Amniotic epithelial cell (primary cell): ENCODE results near the gene GRB2.
"Not testable (repeated sequence)": the region's sequence is repeated elsewhere in the genome, so short reads cannot be mapped to it uniquely, and the experiment has no call there.

ENCODE experiments used
- DNase-seq: peaks from one replicate; pipeline ENCODE4 v3.0.0-alpha.2; 2010; ENCODE audit warnings: low read depth

The GRB2 gene

DNA sequence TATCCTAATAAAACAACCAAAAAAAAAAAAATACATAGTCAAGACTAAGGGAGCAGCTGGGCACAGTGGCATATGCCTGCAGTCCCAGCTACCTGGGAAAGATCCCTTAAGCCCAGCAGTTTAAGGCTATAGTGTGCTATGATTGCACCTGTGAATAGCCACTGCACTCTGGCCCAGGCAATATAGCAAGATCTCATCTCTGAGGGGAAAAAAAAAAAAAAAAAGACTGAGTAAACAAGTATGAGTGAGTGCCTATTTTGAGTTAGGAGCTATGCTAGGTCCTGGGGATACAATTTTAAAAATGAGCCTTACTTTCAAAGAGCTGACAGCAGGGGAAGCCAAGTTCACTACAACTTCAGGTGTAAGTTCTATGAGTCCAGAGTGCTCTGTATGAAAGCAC lies 55.4 kb downstream of the GRB2 start:
- DNase-seq, result no peak

GRCh38 chr17:75349589-75349988 lies 55.9 kb downstream of the GRB2 start:
- DNase-seq, result no peak

GRCh38 chr17:75348386-75349012 lies 57.0 kb downstream of the GRB2 start:
- no peak for DNase-seq

- DNase-seq, result peak; percentile 83
Observed at GRCh38 chr17:75346906-75347305, 58.6 kb downstream of the GRB2 start.

GRCh38 chr17:75346368-75346767 lies 59.1 kb downstream of the GRB2 start:
- not testable (repeated sequence) for DNase-seq

GRCh38 chr17:75345514-75346167 lies 59.8 kb downstream of the GRB2 start:
- no peak for DNase-seq

- DNase-seq, result no peak
Observed at GRCh38 chr17:75344666-75345065, 60.8 kb downstream of the GRB2 start.

DNA sequence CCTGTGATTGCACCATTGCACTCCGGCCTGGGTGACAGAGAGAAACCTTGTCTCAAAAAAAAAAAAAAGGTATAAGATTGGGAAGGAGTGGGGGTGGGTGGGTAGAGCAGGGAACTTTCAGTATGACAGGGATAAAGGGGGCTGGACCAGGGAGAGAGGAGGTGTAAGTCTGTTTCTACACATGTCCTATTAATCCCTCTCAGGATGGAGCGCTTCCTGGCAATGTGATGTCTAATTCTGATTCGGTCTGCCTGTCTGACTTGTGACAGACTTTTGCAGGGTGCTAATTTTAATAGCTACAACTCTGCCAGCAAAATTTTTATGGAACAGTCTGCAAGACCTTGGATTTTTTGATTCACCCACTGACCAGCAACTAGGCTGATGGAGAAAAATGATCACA lies 62.5 kb downstream of the GRB2 start:
- DNase-seq, result no peak

DNA sequence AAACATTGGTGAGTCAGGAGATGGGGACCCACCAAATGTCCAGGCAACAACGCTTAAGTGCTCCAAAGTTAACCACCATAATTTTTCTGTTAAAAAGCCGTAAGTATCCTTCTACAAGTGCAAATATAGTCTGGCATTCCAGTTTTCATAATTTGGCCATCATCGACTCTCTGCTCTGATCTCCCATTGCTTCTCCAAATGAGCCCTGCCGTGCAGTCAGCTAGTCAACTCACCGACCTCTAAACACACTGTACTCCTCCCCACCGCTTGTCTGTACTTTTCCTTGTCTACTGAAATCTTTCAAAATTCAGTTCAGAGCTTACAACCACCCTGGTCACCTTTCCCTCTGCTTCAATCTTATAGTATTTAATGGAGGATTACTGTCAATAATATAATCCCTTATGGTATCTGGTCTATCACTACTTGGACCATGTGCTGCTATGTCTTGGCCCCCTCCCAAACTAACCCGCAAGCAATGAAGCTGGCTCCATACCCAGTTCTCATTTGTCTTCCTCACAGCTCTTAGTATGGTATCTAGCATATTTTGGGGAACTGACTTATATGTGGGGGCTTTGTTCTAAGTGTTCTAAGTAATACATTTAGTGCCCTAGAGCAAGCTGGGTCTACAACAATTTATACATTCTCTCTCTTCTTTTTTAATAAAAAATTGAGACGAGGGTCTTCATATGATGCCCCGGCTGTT lies 63.5 kb downstream of the GRB2 start:
- DNase-seq, result no peak

GRCh38 chr17:75340631-75341030 lies 64.8 kb downstream of the GRB2 start:
- DNase-seq, result no peak

- no peak for DNase-seq
Observed at GRCh38 chr17:75339971-75340370, 65.5 kb downstream of the GRB2 start.

GRCh38 chr17:75338335-75338734 lies 67.1 kb downstream of the GRB2 start:
- DNase-seq, result peak; percentile 73

- peak; percentile 70 for DNase-seq
Observed at GRCh38 chr17:75335315-75335714, 70.2 kb downstream of the GRB2 start.

- no peak for DNase-seq
Observed at GRCh38 chr17:75334723-75335122, 70.8 kb downstream of the GRB2 start.

GRCh38 chr17:75331671-75332070 lies 73.8 kb downstream of the GRB2 start:
- no peak for DNase-seq

DNA sequence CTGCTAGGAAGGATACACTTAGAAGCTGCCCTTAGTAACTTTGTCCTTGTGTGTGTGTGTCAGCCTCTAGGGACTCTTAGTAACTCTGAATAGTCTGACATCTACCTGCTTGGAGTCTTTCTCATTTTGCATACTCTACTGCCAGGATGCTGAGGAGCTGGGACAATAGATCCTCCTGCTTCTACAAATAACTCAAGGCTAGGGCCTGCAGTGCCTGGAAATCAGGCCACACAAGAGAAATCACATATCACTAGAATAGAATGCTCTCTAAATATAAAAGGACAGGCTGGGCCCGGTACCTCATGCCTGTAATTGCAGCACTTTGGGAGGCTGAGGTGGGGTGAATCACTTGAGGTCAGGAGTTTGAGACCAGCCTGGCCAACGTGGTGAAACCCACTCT lies 77.7 kb downstream of the GRB2 start:
- no peak for DNase-seq

DNA sequence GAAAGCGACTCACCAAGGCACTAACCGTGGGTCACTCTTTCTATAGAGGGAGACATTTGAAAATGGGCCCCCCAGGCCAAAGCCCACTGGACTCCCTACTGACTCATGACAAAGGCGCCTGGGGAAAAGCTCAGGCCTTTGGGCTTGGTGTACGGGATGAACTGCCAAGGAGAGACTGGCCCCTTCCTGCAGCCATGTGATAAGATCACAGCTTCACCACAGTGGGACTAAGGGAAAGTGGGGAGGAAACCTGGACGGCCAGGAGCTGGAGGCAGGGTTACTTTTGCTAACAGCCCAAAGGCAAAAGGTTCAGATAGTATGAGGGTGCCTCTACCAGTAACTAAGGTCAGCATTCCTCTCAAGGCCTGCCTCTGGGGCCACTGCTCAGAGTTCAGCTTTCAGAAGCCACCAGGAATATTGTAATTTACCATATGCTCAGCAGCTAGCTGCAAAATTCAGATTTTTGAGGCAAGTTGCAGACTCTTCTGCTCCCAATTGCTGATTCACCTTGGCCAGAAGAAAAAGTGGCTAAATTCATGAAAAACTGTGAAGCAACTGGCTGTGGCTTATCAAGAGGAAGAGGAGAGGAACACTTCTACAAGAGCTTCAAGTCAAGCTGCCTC lies 79.1 kb downstream of the GRB2 start:
- DNase-seq, result peak; percentile 36

- peak; percentile 41 for DNase-seq
Observed at GRCh38 chr17:75325827-75326225, 79.7 kb downstream of the GRB2 start.

DNA sequence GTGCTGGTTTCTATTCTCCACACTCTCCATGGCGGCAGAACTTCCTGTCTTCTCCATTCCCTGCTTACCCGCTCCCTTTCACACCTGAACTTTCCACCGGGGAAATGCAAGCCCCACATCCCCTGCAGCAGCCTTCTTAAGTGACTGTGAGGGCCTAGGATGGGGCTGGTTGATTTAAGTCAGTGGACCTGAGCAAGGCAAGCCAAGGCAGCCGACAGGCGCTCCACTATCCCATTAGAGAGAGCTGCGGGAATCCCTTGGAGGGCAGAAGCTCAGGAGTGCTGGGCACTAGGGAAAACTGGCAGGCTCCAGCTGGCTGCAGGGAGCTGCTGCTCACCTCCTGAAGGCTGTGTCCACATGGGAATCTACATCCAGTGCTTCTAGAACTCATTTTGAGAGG lies 80.1 kb downstream of the GRB2 start:
- DNase-seq, result no peak

- DNase-seq, result no peak
Observed at GRCh38 chr17:75321506-75321905, 84.0 kb downstream of the GRB2 start.

GRCh38 chr17:75319904-75320691 lies 85.4 kb downstream of the GRB2 start:
- DNase-seq, result peak; percentile 58

DNA sequence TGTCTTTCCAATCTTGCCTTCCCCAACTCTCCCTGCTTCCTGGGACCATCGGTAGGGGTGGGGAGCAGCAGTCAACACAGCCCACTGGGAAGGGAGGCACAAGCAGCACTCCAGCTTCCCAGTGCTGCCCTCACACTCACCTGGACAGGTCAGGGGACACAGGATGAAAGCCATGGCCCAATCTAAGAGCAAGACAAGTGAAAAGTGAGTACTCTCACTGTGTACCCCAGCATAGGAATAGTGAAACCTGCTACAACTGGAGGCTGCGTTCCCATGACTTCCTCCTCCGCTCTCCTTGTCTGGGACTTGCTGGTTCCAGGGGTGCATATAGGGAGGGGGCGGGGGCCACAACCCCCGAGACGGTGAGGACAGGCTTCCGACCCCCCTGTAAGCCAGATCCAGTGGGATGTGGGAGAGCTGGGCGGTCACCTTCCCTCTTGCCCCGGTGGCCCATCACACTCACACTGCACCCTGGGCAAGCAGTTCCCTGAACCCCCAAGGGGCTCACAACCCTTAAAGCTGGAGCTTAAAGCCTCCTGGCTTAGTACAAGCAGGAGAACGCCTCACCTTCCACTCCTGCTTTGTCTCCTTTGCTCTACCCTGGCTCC lies 86.8 kb downstream of the GRB2 start:
- no peak for DNase-seq
